Eye (tissue), 1 donor: Measurements from ENCODE around the gene NDUFAF3.
A peak's percentile ranks its signal among the peaks of the same experiment; 100 is the strongest.

Experiments used
- DNase-seq: peaks from one replicate; pipeline ENCODE4 v3.0.0-alpha.2; 2015

The NDUFAF3 gene

DNA sequence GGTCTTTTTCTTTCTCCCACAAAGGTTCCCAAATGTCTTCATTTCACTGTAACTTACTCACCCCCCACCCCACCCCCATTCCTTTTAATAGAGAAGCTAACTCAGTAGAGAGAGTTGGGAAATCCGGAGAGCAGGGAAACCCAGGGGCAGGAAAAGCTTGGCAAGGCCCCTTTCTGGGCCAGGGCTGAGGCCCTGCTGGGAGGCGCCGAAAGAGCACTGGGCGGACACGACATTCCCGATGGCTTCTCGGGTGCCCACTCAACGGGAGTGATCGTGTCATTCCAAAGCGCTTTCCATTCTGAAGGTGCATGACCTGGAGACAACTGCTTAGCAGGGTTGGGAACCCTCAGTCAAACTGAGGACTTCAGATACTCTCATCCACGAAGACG lies 2.0 kb upstream of the NDUFAF3 start:
- no peak for DNase-seq

DNA sequence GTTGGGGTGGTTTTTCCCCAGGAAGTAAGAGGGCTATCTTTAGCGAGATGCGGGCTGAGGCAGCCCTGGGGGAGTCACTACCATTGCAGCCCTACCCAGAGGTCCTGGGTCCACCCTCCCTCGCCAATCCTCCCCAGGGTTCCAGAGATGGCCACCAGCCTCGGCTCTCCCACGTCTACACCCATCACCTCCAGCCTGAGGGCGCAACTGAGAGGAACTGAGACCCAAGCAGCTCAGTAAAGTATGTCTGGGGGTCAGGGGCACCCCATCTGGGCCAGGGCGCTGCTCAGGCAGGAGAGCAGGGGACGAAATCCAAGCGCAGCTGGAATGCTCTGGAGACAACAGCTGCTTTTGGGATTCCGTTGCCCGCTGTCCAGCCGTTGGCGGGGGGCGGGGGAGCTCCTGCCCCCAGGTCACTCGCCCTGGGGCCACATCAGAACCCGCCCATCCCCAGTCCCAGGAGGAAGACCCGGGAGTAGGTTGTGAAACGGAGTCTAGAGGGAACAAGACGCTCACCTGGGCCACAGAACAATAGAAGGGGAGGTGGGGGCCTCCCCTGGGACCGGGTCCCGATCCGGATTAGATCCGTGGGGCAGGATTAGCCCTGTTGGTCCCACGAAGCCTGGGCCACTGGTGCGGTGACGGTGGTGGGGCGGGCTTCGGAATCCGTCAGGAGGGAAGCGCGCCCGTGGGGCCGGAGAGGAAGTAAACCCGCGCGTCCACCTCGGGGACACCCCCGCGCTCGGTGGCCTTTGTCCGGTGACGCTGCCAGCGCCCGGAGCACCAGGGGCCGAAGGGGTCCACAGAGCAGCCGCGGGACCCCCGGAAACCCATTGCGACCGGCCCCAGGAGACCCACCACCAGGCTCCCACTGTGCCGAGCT lies 1.4 kb upstream of the NDUFAF3 start:
- no peak for DNase-seq

DNA sequence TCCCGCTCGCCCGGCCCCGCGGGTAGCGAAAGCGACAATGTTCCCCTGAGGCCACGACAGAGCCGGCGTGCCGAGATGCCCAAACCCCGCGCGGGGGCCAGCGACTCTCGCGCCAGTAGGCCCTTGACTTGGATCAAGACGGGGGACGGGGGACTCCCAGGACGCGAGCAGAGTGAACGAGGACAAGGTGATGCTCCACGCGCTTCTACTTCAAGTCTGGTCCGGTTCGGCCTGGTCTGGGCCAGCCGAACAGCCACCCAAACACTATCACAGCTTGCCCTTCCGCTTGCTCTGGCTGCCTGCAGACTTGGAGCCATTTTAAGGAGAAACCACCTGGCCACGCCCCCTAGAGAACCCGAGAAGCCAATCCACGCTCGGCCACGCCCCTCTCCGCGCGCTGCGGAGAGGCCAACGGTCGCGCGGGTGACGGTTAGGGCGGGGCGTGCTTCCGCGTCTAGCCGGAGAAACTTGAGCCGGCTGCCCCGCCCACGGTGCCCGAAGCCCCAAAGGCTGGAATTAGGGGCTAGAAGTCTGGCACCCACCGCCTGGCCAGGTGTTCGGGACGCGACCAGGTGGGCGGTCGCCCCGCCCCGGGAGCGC lies 608 bp upstream of the NDUFAF3 start:
- DNase-seq, result peak; percentile 99

- peak; percentile 24 for DNase-seq
Measured at GRCh38 chr3:49022688-49023171, 809 bp downstream of the NDUFAF3 start.

GRCh38 chr3:49023775-49024174 lies 1.9 kb downstream of the NDUFAF3 start:
- no peak for DNase-seq

GRCh38 chr3:49024449-49024848 lies 2.5 kb downstream of the NDUFAF3 start:
- DNase-seq, result no peak

GRCh38 chr3:49025005-49025792 lies 3.3 kb downstream of the NDUFAF3 start:
- DNase-seq, result no peak

GRCh38 chr3:49025793-49026520 lies 4.0 kb downstream of the NDUFAF3 start:
- DNase-seq, result no peak

- no peak for DNase-seq
Measured at GRCh38 chr3:49026536-49026935, 4.6 kb downstream of the NDUFAF3 start.

GRCh38 chr3:49027634-49028033 lies 5.7 kb downstream of the NDUFAF3 start:
- DNase-seq, result no peak

- peak; percentile 5 for DNase-seq
Measured at GRCh38 chr3:49028298-49028672, 6.4 kb downstream of the NDUFAF3 start.

DNA sequence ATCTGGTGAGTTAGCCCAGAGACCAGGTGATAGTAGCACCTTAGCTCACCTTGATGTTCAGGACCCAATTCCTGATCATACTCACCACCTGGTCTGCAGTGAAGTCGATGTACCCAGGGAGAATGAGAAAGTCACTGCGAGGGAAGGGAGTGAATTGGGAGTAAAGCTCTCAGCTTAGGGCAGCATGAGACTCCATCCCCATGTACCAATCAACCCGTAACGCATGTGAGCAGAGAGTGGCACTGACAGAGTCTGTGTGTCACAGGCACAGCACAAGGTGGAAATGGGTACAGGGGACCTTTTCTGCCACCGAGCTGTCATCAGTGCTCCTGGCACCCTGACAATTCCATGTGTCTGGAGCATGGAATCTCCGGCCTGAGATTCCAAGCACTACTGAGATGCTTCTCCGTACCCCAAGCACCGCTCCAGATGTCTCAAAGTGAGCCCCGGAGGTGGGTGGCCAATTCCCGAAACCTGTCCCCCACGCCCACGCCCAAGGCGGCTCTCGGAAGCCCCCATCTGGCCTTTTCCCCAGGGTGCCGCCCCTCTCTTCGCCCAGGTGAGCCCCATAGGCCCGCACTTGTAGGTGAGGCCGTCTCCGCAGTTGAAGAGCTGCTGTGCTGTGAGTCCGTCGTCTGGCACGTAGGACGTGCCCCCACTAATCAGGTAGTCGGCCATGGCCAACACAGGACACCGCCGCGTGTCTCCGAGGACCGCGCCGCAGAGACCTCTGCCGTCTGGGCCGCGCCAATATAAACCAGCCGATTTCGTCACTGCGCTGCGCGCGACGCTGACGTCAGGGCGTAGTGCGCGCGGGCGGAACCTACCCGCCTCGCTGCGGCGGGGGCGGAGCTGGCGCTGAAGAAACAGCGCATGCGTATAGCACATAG lies 7.0 kb downstream of the NDUFAF3 start, which contains the start of gene IMPDH2:
IMPDH2 (minus strand) TSS at position 726 of the 890 bp plus-strand sequence; CDS start at position 678, 48 bp downstream.
- peak; percentile 98 for DNase-seq

DNA sequence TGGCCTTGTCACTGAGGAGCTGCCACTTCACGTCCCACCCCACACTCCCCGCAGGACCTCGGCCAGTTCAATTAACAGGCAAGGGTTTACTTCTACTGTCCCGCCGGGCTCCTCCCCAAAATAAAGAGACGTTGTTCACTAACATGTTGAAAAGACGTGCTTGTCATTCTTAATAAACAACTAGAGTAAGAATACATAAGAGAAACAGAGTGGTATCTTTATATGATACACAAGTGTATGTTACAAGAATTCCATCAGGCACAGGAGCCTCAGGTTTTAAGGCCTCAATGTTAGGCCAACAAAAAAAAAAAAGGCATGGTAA lies 7.6 kb downstream of the NDUFAF3 start:
- no peak for DNase-seq

- DNase-seq, result no peak
Measured at GRCh38 chr3:49030321-49030720, 8.4 kb downstream of the NDUFAF3 start.

- no peak for DNase-seq
Measured at GRCh38 chr3:49032646-49033304, 10.9 kb downstream of the NDUFAF3 start.

GRCh38 chr3:49034650-49035049 lies 12.7 kb downstream of the NDUFAF3 start:
- no peak for DNase-seq

DNA sequence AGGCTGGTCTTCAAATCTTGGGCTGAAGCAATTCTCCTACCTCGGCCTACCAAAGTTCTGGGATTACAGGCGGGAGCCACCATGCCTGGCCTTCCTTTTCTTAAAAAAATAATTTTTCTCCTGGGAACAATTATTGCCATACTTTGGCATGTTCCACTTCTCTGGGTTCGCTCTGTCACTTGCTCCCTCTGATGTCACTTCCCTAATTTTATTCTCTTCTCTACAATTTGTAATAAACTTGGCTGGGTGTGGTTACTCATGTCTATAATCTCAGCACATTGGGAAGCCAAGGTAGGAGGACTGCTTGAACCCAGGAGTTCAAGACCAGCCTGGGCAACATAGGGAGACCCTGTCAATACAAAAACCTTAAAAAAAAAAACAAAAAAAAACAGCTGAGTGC lies 13.4 kb downstream of the NDUFAF3 start:
- no peak for DNase-seq

GRCh38 chr3:49053543-49053942 lies 31.6 kb downstream of the NDUFAF3 start:
- DNase-seq, result no peak

DNA sequence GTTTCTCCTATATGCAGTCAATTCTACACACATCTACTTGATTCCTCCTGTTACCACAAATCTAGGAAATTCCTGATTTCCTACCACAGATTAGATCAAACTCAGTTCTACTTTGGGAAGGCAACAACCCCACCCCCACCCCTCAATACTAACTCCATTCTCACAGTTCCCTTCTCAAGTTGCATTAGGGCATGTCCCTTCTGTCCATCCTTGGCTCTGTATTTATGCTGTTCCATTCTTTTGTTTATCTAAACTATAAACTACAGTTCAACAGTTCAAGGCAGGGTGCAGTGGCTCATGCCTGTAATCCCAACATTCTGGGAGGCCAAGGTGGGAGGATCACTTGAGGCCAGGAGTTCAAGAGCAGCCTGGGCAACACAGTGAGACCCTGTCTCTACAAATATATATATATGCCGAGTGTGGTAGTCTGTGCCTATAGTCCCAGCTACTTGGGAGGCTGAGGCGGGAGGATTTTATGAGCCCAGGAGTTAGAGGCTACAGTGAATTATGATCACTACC lies 32.5 kb downstream of the NDUFAF3 start:
- DNase-seq, result no peak

DNA sequence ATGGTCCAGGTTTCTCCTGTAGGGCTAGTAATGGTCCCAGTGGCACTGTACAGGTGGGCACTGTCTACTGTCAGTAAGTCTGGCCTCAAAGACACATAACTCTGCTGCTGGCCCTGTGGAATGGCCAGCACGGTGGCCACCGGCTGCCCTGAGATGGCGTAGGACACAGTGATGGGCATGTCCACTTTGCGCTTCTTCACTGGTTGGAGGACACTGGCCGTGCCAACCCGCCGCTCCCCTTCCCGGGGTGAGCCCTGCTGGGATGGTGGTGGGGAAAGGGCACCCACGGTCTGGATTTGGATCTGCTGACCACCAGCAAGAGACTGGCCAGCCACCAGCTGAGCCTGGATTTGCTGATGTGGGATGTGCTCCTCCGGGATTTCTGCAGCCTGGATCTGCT lies 35.3 kb downstream of the NDUFAF3 start:
- DNase-seq, result no peak

DNA sequence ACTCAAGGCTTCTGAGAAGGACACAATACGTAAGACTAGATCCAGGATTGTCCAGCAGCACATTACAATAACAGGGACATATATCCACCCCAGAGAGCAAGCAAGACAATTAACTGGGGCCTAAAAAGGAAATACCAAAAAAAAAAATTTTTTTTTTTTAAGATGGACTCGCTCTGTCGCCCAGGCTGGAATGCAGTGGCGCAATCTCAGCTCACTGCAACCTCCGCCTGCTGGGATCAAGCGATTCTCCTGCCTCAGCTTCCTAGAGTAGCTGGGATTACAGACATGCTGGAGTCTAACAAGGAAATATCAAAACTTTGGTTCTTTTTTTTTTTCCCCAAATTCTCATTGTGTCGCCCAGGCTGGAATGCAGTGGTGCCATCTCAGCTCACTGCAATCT lies 36.1 kb downstream of the NDUFAF3 start:
- DNase-seq, result no peak
